Adipocyte (in vitro differentiated cells): Measurements from ENCODE around the gene EDC3.

ENCODE experiments used
- DNase-seq: peaks from one replicate; pipeline ENCODE4 v3.0.0-alpha.2; 2015; ENCODE audit warnings: low read depth
- H3K27me3 ChIP-seq: replicated peaks from 2 replicates; pipeline ENCODE4 v1.7.0; 2013; ENCODE audit warnings: mild to moderate bottlenecking, low read length, moderate library complexity; ENCODE audit not compliant: control insufficient read depth, insufficient read depth
- H3K36me3 ChIP-seq: 2 replicates; pipeline ENCODE4 v1.7.0; 2013; ENCODE audit warnings: low read length, mild to moderate bottlenecking, moderate library complexity; ENCODE audit not compliant: control insufficient read depth, insufficient read depth, severe bottlenecking
- H3K4me1 ChIP-seq: 2 replicates; pipeline ENCODE4 v1.7.0; 2013; ENCODE audit warnings: mild to moderate bottlenecking, low read length, moderate library complexity; ENCODE audit not compliant: control insufficient read depth, insufficient read depth
- H3K4me3 ChIP-seq: 2 replicates; pipeline ENCODE4 v1.7.0; 2013; ENCODE audit warnings: mild to moderate bottlenecking, low read length, moderate library complexity
- H3K9ac ChIP-seq: 2 replicates; pipeline ENCODE4 v1.7.0; 2013; ENCODE audit warnings: mild to moderate bottlenecking, low read length, moderate library complexity
- H3K9me3 ChIP-seq: 2 replicates; pipeline ENCODE4 v1.7.0; 2013; ENCODE audit warnings: mild to moderate bottlenecking, low read length, moderate library complexity; ENCODE audit not compliant: control insufficient read depth

The EDC3 gene

GRCh38 chr15:74646480-74646879, 49.3 kb downstream of the EDC3 start:
- Histone ChIP-seq H3K27me3 (no peaks in the 10 kb centered on the region), H3K36me3 (no peaks in the 10 kb centered on the region), H3K9ac (no peak overlapping the region), H3K4me1 (peaks cover 26% of the 10 kb centered on the region), H3K9me3 (no peaks in the 10 kb centered on the region), H3K4me3 (no peak overlapping the region)
- DNase-seq = no peak

GRCh38 chr15:74643665-74644204, 52.1 kb downstream of the EDC3 start:
- H3K9me3 ChIP-seq = no peaks in the 10 kb centered on the region
- no peaks in the 10 kb centered on the region for H3K27me3 ChIP-seq
- DNase-seq = no peak
- H3K9ac ChIP-seq = no peak overlapping the region
- H3K4me1 ChIP-seq = peaks cover 21% of the 10 kb centered on the region
- no peak overlapping the region for H3K4me3 ChIP-seq
- H3K36me3 ChIP-seq = peaks cover 16% of the 10 kb centered on the region

- Histone ChIP-seq H3K4me1 (peaks cover 21% of the 10 kb centered on the region), H3K4me3 (peak overlapping the region; percentile 4), H3K27me3 (no peaks in the 10 kb centered on the region), H3K9me3 (no peaks in the 10 kb centered on the region), H3K9ac (peak overlapping the region; percentile 15), H3K36me3 (peaks cover 20% of the 10 kb centered on the region)
- DNase-seq = peak; percentile 37
Observed at GRCh38 chr15:74642734-74643664, 52.8 kb downstream of the EDC3 start.

- peaks cover 21% of the 10 kb centered on the region for H3K4me1 ChIP-seq
Observed at GRCh38 chr15:74642348-74642733, 53.5 kb downstream of the EDC3 start.

GRCh38 chr15:74641151-74641550, 54.7 kb downstream of the EDC3 start:
- H3K27me3 ChIP-seq = no peaks in the 10 kb centered on the region
- H3K4me1 ChIP-seq = peaks cover 16% of the 10 kb centered on the region
- no peak overlapping the region for H3K4me3 ChIP-seq
- DNase-seq = no peak
- peaks cover 32% of the 10 kb centered on the region for H3K36me3 ChIP-seq
- no peak overlapping the region for H3K9ac ChIP-seq
- H3K9me3 ChIP-seq = no peaks in the 10 kb centered on the region

More at GRCh38 chr15:74642348-74642733, 53.5 kb downstream of the EDC3 start:
- Histone ChIP-seq H3K27me3 (no peaks in the 10 kb centered on the region), H3K36me3 (peaks cover 23% of the 10 kb centered on the region), H3K9me3 (no peaks in the 10 kb centered on the region), H3K4me3 (no peak overlapping the region), H3K9ac (peak overlapping the region; percentile 15)
- no peak for DNase-seq

GRCh38 chr15:74636984-74637383, 58.8 kb downstream of the EDC3 start:
- H3K9ac ChIP-seq = no peak overlapping the region
- H3K4me3 ChIP-seq = no peak overlapping the region
- H3K4me1 ChIP-seq = peaks cover 4% of the 10 kb centered on the region
- no peaks in the 10 kb centered on the region for H3K27me3 ChIP-seq
- peaks cover 69% of the 10 kb centered on the region for H3K36me3 ChIP-seq
- no peak for DNase-seq
- H3K9me3 ChIP-seq = no peaks in the 10 kb centered on the region

- Histone ChIP-seq H3K4me3 (no peak overlapping the region), H3K9ac (no peak overlapping the region), H3K9me3 (no peaks in the 10 kb centered on the region), H3K4me1 (peaks cover 11% of the 10 kb centered on the region), H3K27me3 (no peaks in the 10 kb centered on the region), H3K36me3 (peaks cover 71% of the 10 kb centered on the region)
- peak; percentile 79 for DNase-seq
Observed at GRCh38 chr15:74635228-74635627, 60.6 kb downstream of the EDC3 start.

- Histone ChIP-seq H3K9ac (no peak overlapping the region), H3K9me3 (no peaks in the 10 kb centered on the region), H3K4me3 (no peak overlapping the region), H3K27me3 (no peaks in the 10 kb centered on the region), H3K36me3 (peaks cover 73% of the 10 kb centered on the region), H3K4me1 (peaks cover 15% of the 10 kb centered on the region)
- no peak for DNase-seq
Observed at GRCh38 chr15:74633781-74634180, 62.0 kb downstream of the EDC3 start.

GRCh38 chr15:74632601-74633000, 63.2 kb downstream of the EDC3 start:
- Histone ChIP-seq H3K27me3 (no peaks in the 10 kb centered on the region), H3K9me3 (no peaks in the 10 kb centered on the region), H3K4me3 (no peak overlapping the region), H3K36me3 (peaks cover 77% of the 10 kb centered on the region), H3K4me1 (peaks cover 15% of the 10 kb centered on the region), H3K9ac (no peak overlapping the region)
- no peak for DNase-seq

GRCh38 chr15:74631935-74632560, 63.8 kb downstream of the EDC3 start:
- no peak overlapping the region for H3K4me3 ChIP-seq
- H3K9me3 ChIP-seq = no peaks in the 10 kb centered on the region
- H3K36me3 ChIP-seq = peaks cover 83% of the 10 kb centered on the region
- peaks cover 15% of the 10 kb centered on the region for H3K4me1 ChIP-seq
- H3K9ac ChIP-seq = peak overlapping the region; percentile 27
- H3K27me3 ChIP-seq = no peaks in the 10 kb centered on the region
- DNase-seq = peak; percentile 72

- peak overlapping the region; percentile 27 for H3K9ac ChIP-seq
- no peaks in the 10 kb centered on the region for H3K27me3 ChIP-seq
- H3K36me3 ChIP-seq = peaks cover 83% of the 10 kb centered on the region
- DNase-seq = no peak
- H3K9me3 ChIP-seq = no peaks in the 10 kb centered on the region
- peaks cover 15% of the 10 kb centered on the region for H3K4me1 ChIP-seq
- H3K4me3 ChIP-seq = no peak overlapping the region
Observed at GRCh38 chr15:74631408-74631807, 64.4 kb downstream of the EDC3 start.
